SH-SY5Y (cell line): ENCODE data around the gene LIMK2.

Source experiments
- GATA2 ChIP-seq: IDR thresholded peaks from 2 replicates; pipeline ENCODE4 v1.6.1; 2011; ENCODE audit warnings: mild to moderate bottlenecking, low read depth, low read length
- GATA3 ChIP-seq: IDR thresholded peaks from 2 replicates; pipeline ENCODE4 v1.6.1; 2011; ENCODE audit warnings: low read depth, mild to moderate bottlenecking, low read length, moderate library complexity

- TF ChIP-seq GATA2 (no peak), GATA3 (no peak)
Observed at GRCh38 chr22:31221084-31221483, 9.0 kb downstream of the LIMK2 start.
